EH (cell line): ENCODE results near the gene CREB3L2.
"Not testable (repeated sequence)": the region's sequence is repeated elsewhere in the genome, so short reads cannot be mapped to it uniquely, and the experiment has no call there.

Source experiments
- DNase-seq: peaks from one replicate; pipeline ENCODE4 v3.0.0-alpha.2; 2015; ENCODE audit warnings: low read depth

CREB3L2 gene, protein sequence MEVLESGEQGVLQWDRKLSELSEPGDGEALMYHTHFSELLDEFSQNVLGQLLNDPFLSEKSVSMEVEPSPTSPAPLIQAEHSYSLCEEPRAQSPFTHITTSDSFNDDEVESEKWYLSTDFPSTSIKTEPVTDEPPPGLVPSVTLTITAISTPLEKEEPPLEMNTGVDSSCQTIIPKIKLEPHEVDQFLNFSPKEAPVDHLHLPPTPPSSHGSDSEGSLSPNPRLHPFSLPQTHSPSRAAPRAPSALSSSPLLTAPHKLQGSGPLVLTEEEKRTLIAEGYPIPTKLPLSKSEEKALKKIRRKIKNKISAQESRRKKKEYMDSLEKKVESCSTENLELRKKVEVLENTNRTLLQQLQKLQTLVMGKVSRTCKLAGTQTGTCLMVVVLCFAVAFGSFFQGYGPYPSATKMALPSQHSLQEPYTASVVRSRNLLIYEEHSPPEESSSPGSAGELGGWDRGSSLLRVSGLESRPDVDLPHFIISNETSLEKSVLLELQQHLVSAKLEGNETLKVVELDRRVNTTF

DNA sequence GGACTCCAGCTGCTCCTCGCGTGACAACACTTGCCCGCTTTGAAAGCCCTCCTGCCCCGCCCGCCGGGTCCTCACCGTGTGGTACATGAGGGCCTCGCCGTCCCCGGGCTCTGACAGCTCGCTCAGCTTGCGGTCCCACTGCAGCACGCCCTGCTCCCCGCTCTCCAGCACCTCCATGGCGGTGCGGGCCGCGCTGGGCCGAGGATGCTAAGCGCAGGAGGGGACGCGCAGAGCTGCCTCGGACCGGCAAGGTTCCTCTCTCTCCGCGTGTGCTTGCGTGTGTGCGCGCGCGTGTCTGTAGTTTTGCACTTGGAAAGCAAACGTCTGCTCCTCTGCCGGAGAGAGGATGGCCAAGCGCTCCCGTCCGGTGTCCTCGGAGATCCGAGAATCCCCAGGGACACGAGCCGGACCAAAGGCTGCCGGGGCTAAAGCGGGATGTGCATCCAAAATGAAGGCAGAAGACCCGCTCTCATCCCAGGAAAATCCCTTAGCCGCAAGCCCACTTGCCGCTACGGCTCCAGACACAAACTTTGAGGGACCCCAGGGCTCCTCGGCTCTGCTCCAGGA lies at the start of gene CREB3L2:
Gene CREB3L2 (minus strand): TSS at position 558 of the 567 bp plus-strand sequence. CDS start 381 bp downstream, at position 177.
- DNase-seq = peak; percentile 81

DNA sequence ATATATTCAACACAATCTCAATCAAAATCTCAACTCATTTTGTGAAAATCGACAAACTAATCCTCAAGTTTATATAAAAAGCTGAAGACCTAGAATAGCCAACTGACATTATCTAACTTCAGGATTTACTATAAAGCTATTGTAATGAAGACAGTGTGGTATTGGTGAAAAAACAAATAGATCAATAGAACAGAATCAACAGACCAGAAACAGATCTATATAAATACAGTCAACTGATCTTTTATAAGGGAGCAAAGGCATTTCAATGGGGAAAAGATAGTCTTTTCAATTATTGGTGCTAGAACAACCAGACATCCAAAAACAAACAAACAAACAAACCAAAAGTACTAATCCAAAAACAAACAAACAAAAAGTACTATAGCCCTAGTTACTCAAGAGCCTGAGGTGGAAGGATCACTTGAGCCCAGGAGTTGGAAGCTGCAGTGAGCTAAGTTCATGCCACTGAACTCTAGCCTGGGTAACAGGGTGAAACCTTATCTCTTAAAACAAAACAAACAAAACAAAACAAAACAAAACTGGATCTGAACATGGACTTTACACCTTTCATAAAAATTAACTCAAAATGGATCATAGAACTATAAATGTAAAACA lies 47.7 kb upstream of the CREB3L2 start:
- no peak for DNase-seq

DNA sequence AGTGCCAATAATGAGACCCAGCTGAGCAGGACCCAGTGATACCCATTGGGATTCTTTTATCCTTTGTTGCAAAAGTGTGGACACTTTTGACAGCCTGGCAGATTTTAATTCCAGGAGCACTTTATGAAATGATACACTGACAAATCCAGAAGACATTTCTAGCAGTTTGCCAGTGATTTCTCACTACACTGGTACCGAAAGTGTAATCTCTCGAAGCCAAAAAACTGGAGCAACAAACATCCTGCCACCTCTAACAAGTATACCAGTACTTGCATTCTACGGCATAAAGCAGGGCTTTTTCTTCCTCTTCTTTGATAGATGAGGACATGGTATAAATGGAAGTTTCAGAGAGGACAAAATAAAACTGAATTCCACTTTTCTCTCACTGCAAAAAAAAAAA lies 46.0 kb upstream of the CREB3L2 start:
- DNase-seq = no peak

DNA sequence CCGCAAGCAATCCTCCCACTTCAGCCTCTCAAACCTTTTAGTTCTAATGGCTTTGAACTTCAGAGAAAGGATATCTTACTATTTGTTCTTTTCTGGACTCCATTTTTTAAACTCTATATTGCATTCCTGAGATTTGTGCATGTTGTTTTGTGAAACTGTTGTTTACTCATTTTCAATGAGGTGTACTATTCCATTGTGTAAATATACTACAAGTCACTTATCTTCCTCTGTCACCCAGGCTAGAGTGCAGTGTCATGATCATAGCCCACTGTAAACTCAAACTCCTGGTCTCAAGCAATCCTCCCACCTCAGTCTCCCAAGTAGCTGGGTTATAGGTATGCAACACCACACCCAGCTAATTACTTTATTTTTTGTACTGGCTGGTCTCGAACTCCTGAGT lies 43.0 kb upstream of the CREB3L2 start:
- no peak for DNase-seq

DNA sequence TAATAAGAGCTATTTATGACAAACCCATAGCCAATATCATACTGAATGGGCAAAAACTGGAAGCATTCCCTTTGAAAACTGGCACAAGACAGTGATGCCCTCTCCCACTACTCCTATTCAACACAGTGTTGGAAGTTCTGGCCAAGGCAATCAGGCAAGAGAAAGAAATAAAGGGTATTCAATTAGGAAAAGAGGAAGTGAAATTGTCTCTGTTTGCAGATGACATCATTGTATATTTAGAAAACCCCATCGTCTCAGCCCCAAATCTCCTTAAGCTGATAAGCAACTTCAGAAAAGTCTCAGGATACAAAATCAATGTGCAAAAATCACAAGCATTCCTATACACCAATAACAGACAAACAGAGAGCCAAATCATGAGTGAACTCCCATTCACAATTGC lies 38.2 kb upstream of the CREB3L2 start:
- not testable (repeated sequence) for DNase-seq

DNA sequence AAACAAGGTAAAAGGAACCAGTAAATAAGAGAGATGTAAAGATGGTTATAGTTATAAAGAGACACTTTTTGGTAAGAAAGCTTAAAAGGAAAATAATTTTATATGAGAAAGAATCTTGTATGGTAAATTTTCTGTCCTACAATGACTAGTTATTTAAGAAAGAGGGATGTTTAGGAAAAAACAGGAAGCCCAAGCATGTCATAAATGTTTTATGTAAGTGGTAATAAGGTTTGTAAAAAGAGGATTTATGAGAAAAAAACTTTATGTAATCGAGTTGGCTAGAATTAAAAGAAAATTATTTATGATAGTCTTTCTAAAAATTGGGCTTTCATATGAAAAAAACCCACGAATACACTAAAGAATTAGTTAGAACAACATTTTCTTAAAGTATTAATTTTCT lies 34.2 kb upstream of the CREB3L2 start:
- no peak for DNase-seq

DNA sequence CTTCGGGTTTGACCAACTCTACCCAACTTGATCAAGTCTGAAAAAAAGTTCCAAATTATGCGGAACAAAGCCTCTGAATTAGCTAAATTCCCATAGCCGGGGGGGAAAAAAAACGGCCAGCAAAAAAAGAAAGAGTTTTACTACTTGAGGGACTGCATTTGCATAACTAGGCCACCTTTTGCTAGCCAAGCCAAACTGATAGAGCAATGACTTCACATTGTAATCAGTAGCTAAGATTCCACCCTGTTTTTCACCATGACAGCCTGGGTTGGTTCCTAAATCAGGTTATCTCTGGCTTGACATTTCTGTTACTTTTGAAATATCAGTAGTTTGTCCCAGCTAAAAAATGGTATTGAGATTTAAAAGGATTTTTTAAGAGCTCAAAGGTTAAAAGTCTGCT lies 31.4 kb upstream of the CREB3L2 start:
- DNase-seq = no peak

DNA sequence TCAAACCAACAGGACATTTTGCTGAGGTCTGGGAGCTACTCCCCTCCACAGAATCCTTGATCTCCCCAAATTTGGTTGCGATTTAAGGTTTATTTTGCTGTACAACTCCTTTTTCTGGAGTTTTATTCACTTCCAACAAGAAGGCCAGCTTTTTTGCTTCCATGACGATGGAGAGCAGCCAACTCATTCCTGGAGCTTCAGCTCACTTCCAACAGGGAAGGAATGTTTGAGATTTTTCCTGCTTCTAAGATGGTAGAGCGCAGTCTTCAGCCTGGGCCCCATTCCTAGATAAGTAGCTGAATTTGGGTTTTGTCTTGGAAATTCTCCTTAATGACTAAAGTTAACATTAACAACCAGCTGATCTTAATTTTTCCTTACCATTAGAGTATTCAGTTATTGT lies 30.9 kb upstream of the CREB3L2 start:
- peak; percentile 9 for DNase-seq

DNA sequence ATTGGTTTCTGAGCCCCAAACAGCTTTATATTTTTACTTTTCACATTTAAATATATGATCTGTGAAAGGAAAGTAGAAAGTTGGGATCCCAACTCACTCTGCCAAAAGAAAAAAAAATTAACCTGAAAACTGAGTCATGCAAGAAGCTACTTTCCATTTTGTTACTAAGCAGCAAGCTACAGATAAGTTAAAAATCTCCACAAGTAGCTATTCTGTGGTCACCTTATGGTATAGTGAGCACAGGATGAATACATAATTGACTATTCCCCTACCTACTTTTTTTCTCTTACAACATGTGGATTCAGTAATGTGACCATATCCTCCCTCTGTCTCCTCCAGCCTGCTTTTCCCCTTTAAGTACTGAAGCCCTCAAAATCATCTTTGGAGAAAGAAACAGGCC lies 30.3 kb upstream of the CREB3L2 start:
- DNase-seq = no peak

DNA sequence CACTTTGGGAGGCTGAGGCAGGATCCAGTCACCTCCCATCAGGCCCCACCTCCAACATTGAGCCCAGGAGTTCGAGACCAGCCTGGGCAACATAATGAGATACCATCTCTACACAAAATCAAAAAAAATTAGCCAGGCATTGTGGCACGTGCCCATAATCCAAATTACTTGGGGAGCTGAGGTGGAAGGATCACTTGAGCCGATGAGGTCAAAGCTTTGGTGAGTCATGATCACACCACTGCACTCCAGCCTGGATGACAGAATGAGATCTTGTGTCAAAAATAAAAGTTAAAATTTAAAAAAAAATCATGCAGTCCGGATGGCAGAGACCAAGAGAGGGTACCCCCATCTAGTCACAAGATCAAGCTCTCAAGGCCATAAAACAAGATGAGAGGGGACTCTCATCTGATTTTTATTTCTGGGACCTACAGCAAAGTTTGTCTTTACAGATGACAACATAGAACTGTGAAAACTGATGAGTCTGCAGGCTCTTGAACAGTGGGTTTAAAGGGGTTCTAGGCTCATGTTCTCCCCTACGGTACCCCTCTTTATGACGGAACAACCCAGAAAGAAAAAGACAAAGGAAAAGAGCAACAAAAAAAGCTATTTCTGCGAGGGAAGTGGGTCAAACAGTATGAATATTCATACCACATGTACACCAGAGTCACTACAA lies 28.9 kb upstream of the CREB3L2 start:
- peak; percentile 9 for DNase-seq

DNA sequence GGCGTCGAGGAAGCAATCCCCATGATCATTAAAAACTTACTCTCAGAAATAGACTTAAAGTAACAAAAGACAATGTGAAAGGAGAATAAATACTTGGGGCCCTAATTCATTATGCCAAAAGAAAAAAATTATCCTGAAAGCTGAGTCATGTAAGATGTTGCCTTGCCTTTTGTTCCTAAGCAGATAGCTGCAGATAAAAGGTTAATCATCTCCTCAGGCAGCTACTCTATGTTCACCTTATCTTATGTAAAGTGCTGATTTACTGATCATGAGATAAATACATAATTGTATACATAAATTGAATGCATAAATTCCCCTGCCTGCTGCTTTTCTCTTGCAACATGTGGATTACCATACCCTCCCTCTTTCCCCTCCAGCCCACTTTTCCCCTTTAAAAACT lies 28.1 kb upstream of the CREB3L2 start:
- no peak for DNase-seq

DNA sequence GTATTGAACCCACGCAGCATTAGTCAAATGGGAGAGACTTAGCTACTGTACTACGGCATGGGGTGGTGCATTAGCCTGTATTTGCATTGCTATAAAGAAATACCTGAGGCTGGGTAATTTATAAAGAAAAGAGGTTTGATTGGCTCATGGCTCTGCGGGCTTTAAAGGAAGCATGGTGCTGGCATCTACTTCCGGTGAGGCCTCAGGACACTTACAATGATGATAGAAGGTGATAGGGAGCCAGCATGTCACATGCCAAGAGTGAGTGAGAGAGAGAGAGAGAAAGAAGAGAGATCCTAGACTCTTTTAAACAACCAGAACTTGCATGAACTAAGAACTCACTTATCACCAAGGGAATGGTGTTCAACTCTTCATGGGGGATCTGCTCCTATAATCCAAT lies 27.2 kb upstream of the CREB3L2 start:
- no peak for DNase-seq

DNA sequence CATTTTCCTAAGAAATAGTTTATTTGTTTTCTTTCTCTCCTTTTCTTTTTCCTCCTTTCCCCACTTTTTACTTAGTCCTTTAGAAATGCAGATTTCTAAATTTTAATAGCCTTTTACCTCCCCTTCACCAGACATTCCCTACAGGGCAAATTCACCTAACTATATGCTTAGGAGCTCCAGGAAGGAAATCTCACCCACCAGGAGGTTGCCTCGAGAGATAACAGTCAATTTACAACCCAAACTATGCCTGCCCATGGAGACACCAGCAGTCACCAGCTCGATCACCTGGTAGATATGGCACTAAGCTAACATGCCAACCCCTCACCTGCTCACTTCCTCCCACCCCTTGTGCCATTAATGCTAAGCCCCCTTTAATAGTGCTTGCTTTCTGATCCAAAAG lies 25.2 kb upstream of the CREB3L2 start:
- DNase-seq = no peak

DNA sequence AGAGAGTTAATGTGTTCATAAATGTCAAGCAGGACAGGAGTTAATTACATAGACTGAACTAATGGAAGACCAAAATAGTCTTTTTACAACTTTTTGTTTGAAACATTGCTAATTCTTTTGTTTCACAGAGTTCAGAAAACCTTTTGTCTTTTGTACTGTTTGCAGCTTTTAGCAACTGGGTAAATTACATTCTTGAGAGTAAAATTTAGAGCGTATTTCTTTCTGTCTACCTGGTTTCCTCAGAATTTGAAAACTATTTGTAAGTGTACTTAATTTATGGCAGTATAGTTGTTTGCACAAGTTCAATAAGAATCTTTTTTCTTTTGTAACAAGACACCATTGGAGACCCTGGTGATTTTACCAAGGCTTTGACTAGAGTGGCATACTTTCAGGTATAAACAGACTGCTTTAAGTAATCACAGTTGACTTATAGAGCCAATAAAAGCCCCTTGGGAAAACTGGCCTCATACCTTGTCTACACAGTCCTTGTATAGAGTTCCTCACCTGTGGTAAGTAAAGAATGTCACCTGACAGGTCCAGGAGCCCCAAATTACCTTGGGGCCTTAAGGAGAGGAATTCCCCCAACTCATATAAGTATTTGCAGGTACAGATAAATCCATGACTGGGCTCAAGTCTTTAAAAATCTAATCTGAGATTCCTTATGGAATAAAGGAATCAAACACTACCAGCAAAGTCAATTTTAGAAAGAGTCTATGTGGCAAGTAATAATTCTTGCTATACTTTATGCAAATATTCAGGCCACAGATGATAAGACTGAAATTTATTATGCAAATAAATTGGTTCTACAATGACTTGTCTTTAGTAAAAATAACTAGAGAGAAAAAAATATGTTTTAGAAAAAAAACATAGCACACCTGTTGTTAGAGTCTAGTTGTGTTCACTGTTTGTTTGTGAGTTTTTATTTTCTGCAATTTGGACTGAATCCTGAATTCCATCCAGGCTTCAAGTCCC lies 23.6 kb upstream of the CREB3L2 start:
- DNase-seq = no peak

DNA sequence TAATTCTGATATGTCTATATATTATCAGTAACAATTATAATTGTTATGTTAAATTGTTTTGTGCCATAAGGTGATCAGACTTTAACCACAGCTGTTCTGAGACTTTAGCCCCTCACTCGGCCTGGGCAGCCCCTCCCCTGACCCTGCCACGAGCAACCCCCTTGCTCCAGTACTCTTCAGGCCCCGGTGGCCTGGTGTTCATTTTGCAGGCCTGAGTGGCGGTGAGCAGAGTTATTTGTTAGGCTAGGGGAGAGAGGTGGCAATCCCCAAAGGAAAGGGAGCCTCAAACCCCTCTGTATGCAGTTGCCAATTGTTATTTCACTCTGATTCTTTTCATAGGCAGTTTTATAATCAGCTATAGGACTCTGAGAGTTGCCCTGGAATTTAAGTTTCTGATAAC lies 22.9 kb upstream of the CREB3L2 start:
- DNase-seq = no peak

DNA sequence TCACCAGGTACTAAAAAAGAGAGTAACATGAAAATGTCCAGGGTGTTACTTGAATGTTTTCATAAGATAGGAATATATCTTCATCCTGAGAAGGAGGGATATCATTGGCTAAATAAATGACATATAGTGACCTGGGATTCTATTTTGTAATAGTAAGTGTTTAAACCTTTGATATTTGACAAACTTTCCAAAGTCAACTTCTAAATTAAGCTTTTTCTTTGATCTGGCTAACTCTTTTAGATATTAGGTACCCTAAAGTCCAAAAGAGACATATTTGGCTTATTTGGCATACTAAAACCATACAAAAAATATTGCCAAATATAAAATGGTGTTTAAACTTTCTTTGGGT lies 22.4 kb upstream of the CREB3L2 start:
- DNase-seq = no peak

DNA sequence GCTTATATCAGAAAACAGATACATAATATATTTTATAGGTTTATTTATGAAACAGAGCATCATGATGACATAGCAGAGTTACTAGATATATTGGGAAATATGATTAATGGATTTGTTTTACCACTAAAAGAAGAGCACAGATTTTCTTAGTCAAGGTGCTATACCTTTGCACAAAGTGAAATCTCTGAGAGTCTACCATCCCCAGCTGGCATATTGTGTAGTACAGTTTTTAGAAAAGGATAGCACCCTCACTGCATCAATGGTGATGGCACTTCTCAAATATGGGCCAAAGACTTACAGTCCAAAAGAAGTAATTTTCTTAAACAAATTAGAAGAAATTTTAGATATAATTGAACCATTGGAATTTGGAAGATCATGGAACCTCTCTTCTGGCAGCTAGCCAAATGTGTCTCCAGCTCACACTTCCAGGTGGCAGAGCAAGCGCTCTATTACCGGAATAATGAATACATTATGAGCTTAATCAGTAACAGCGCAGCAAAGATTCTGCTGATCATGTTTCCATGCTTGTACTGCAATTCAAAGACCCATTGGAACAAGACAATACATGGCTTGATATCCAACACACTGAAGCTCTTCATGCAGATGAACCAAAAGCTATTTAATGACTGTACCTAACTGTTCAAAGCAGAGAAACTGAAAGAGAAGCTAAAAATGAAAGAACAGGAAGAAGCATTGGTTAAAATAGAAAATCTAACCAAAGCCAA lies 21.9 kb upstream of the CREB3L2 start:
- DNase-seq = no peak

DNA sequence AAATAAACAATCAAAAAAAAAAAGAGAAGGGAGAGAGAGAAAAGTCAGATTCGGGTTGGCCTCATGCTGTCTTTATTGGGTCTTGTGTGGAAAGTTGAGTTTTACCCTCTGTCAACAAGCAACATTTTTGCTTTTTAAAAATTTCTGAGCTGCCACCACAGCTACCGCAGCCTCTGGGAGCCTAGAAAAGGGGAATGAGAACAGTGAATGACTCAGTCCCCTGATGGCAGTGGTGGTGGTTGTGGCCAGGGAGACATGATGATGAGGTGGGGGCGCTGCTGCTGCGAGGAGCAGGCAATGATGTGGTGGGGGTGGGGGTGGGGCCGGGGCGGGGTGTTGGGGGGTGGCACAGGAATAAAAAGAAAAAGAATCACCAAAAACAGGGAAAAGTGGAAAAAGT lies 20.0 kb upstream of the CREB3L2 start:
- peak; percentile 30 for DNase-seq

DNA sequence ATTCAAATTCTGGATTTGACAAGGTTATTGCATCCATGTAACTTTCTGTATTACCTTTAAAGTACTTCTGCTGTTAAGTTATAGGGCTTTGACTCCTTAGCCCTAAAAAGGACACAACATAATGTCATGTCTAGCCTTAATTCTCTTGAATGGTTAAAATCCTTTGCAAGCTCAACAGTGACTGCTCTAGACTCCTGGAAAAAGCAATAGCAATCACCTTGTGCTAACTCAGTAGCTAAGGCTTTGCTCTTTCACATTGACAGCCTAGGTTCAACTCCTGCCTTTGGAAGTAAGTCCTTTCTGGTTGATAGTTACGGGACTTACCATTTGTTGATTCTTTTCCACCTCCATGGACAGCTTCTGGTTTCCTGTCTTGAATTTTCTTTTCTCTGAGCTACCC lies 16.1 kb upstream of the CREB3L2 start:
- DNase-seq = no peak

DNA sequence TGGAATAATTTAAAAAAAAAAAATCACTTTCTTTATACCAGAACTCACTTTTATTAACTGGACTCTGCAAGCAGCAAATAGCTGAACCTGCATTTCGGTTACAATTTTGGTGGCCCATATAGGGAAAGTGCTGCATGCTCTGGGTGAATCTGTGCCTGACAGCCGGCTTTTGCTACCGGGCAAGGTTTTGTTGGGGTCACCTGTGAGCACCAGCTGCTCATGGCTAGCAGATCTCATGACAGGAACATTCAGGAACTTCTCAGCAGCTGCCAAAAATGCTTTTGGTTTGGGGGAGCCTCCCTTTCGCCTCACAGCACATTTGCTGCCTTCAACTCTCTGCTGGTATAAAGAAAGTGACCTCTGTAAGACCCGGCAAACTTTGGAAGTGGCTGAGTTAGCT lies 13.2 kb upstream of the CREB3L2 start:
- no peak for DNase-seq

DNA sequence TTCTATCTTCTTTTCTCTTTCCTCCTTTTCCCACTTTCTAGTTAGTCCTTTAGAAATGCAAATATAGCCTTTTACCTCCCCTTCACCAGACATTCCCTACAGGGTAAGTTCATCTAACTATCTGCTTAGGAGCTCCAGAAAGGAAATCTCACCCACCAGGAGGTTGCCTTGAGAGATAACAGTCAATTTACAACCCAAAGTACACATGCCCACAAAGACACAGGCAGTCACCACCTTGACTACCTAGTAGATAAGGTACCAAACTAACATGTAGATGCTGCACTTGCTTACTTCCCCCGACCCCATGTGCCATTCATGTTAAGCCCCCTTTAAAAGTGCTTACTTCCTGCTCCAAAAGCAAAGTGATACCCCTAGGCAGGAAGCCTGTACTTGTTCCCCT lies 12.8 kb upstream of the CREB3L2 start:
- no peak for DNase-seq
